Large intestine (tissue), 3 donors: ENCODE measurements around the gene RUVBL2. TPM values are rescaled to one million over a fixed set of nuclear protein-coding genes. Genes with fewer than 3 reads are reported as not detected.

Experiments used
- DNase-seq, 2 donors: peaks; one replicate each; pipeline versions ENCODE4 v3.0.0 to v3.0.0-alpha.2; 2013
- H3K27ac ChIP-seq: one replicate; pipeline ENCODE4 v1.5.1; 2013; ENCODE audit warnings: low read length
- H3K27me3 ChIP-seq: 2 replicates; pipeline ENCODE4 v1.6.1; 2013; ENCODE audit warnings: low read length; ENCODE audit not compliant: control insufficient read depth, insufficient read depth
- H3K36me3 ChIP-seq: 2 replicates; pipeline ENCODE4 v1.6.1; 2013; ENCODE audit warnings: low read length; ENCODE audit not compliant: control insufficient read depth, insufficient read depth
- H3K4me1 ChIP-seq: one replicate; pipeline ENCODE4 v1.6.1; 2013; ENCODE audit warnings: low read length; ENCODE audit not compliant: control insufficient read depth, insufficient read depth
- H3K4me3 ChIP-seq: one replicate; pipeline ENCODE4 v1.5.1; 2013; ENCODE audit warnings: low read length
- H3K9me3 ChIP-seq: one replicate; pipeline ENCODE4 v1.6.1; 2013; ENCODE audit warnings: mild to moderate bottlenecking, low read depth, low read length, moderate library complexity; ENCODE audit not compliant: control insufficient read depth
- WGBS: methylation state at CpG from one replicate; pipeline ENCODE4 v1.1.5; 2013; ENCODE audit warnings: low lambda C conversion rate; ENCODE audit not compliant: insufficient coverage; 5-methylcytosine and 5-hydroxymethylcytosine counted together
- polyA plus RNA-seq: library from polyadenylated mRNA; unstranded; fragments of 120-200 nt; gene quantifications from one replicate; pipeline ENCODE4 v1.2.1, GENCODE V29; 2013

Gene RUVBL2
- polyA plus RNA-seq, 1 donor, result 65.0 TPM

GRCh38 chr19:49004964-49005614, 11.4 kb downstream of the RUVBL2 start:
- H3K4me1 ChIP-seq, result no peaks in the 10 kb centered on the region
- no peak overlapping the region for H3K27ac ChIP-seq
- no peak for DNase-seq
- H3K9me3 ChIP-seq, result no peaks in the 10 kb centered on the region
- no peak overlapping the region for H3K4me3 ChIP-seq
- WGBS, result no CpG with 5 or more reads among the region's 7 CpGs
- H3K36me3 ChIP-seq, result peaks cover 53% of the 10 kb centered on the region
- no peaks in the 10 kb centered on the region for H3K27me3 ChIP-seq

- H3K4me1 ChIP-seq, result no peaks in the 10 kb centered on the region
- H3K9me3 ChIP-seq, result no peaks in the 10 kb centered on the region
- DNase-seq, result no peak
- no peak overlapping the region for H3K27ac ChIP-seq
- no peak overlapping the region for H3K4me3 ChIP-seq
- no peaks in the 10 kb centered on the region for H3K27me3 ChIP-seq
- whole genome bisulfite sequencing, result no CpG with 5 or more reads among the region's 22 CpGs
- H3K36me3 ChIP-seq, result peaks cover 70% of the 10 kb centered on the region
Measured at GRCh38 chr19:49006905-49007304, 13.2 kb downstream of the RUVBL2 start.

GRCh38 chr19:49009828-49010227, 16.1 kb downstream of the RUVBL2 start:
- no peaks in the 10 kb centered on the region for H3K27me3 ChIP-seq
- no peaks in the 10 kb centered on the region for H3K4me1 ChIP-seq
- DNase-seq, result no peak
- H3K4me3 ChIP-seq, result no peak overlapping the region
- no peaks in the 10 kb centered on the region for H3K9me3 ChIP-seq
- peaks cover 67% of the 10 kb centered on the region for H3K36me3 ChIP-seq
- no peak overlapping the region for H3K27ac ChIP-seq
- no CpG with 5 or more reads among the region's 18 CpGs for WGBS

- H3K27me3 ChIP-seq, result no peaks in the 10 kb centered on the region
- no peaks in the 10 kb centered on the region for H3K9me3 ChIP-seq
- 74% methylated on average over 4 of the region's 18 CpGs for WGBS
- no peaks in the 10 kb centered on the region for H3K4me1 ChIP-seq
- H3K27ac ChIP-seq, result no peak overlapping the region
- H3K36me3 ChIP-seq, result peaks cover 68% of the 10 kb centered on the region
- H3K4me3 ChIP-seq, result no peak overlapping the region
- DNase-seq, result no peak
Measured at GRCh38 chr19:49010453-49010852, 16.8 kb downstream of the RUVBL2 start.

GRCh38 chr19:49011194-49011593, 17.5 kb downstream of the RUVBL2 start:
- no peaks in the 10 kb centered on the region for H3K27me3 ChIP-seq
- DNase-seq, result no peak
- H3K4me3 ChIP-seq, result no peak overlapping the region
- peaks cover 70% of the 10 kb centered on the region for H3K36me3 ChIP-seq
- no peaks in the 10 kb centered on the region for H3K9me3 ChIP-seq
- H3K27ac ChIP-seq, result no peak overlapping the region
- no CpG with 5 or more reads among the region's 17 CpGs for WGBS
- H3K4me1 ChIP-seq, result no peaks in the 10 kb centered on the region

GRCh38 chr19:49014123-49014869, 20.6 kb downstream of the RUVBL2 start:
- DNase-seq, result no peak
- peaks cover 12% of the 10 kb centered on the region for H3K27me3 ChIP-seq
- no peak overlapping the region for H3K4me3 ChIP-seq
- H3K9me3 ChIP-seq, result no peaks in the 10 kb centered on the region
- no peak overlapping the region for H3K27ac ChIP-seq
- peaks cover 58% of the 10 kb centered on the region for H3K36me3 ChIP-seq
- no CpG with 5 or more reads among the region's 32 CpGs for WGBS
- peaks cover 12% of the 10 kb centered on the region for H3K4me1 ChIP-seq

GRCh38 chr19:49014870-49015255, 21.2 kb downstream of the RUVBL2 start:
- Histone ChIP-seq H3K27me3 (peaks cover 18% of the 10 kb centered on the region), H3K27ac (no peak overlapping the region), H3K36me3 (peaks cover 52% of the 10 kb centered on the region), H3K4me3 (no peak overlapping the region), H3K4me1 (peaks cover 15% of the 10 kb centered on the region), H3K9me3 (no peaks in the 10 kb centered on the region)
- WGBS, result no CpG with 5 or more reads among the region's 18 CpGs
- DNase-seq, result no peak

GRCh38 chr19:49016067-49016839, 22.6 kb downstream of the RUVBL2 start:
- no CpG with 5 or more reads among the region's 29 CpGs for WGBS
- no peak overlapping the region for H3K4me3 ChIP-seq
- no peak for DNase-seq
- H3K27me3 ChIP-seq, result peaks cover 32% of the 10 kb centered on the region
- peaks cover 15% of the 10 kb centered on the region for H3K4me1 ChIP-seq
- no peak overlapping the region for H3K27ac ChIP-seq
- no peaks in the 10 kb centered on the region for H3K9me3 ChIP-seq
- H3K36me3 ChIP-seq, result peaks cover 39% of the 10 kb centered on the region

GRCh38 chr19:49017041-49017665, 23.5 kb downstream of the RUVBL2 start, which contains the start of gene LHB:
Gene LHB, minus strand, starts transcription at chr19:49017091. Its CDS starts 10 bp downstream, at chr19:49017081.
- DNase-seq, result no peak
- Histone ChIP-seq H3K4me1 (peaks cover 15% of the 10 kb centered on the region), H3K27me3 (peaks cover 41% of the 10 kb centered on the region), H3K27ac (no peak within 1 kb of the TSS), H3K9me3 (no peaks in the 10 kb centered on the region), H3K4me3 (peak within 1 kb of the TSS; percentile 44), H3K36me3 (peaks cover 31% of the 10 kb centered on the region)
- WGBS, result no CpG with 5 or more reads among the region's 17 CpGs
